SK-N-SH (cell line): ENCODE data around the gene CFAP58. TPM values are rescaled to one million over a fixed set of nuclear protein-coding genes. Genes with fewer than 3 reads are reported as not detected.

Experiments used
- CTCF ChIA-PET: fragments of 300-600, 350-600 bp; formaldehyde crosslinking; extraction: SDS; loops from one replicate; lab custom pipeline; 2021; lab: Yijun Ruan, JAX
- POLR2A ChIA-PET: fragments of 350-600 bp; sonication (Branson Sonifier 250); formaldehyde crosslinking; extraction: SDS; loops from one replicate; lab custom pipeline; 2020; ENCODE audit warnings: antibody characterized with exemption, inconsistent platforms; lab: Yijun Ruan, JAX
- DNase-seq: peaks from one replicate; pipeline ENCODE4 v3.0.0; 2012
- H2AFZ ChIP-seq: fragments of 200-600 bp; sonication (generic); 2 replicates; pipeline ENCODE4 v1.8.1; 2016; ENCODE audit warnings: antibody characterized with exemption, mild to moderate bottlenecking, low read depth
- H3F3A ChIP-seq: fragments of 200-600 bp; sonication (generic); replicated peaks from 2 replicates; pipeline ENCODE3; 2016; ENCODE audit warnings: antibody characterized with exemption, mild to moderate bottlenecking; ENCODE audit not compliant: insufficient read depth
- H3K27ac ChIP-seq, 2 experiments: fragments of 200-500 bp in 1 of 2; fragments of 200-600 bp in 1 of 2; sonication (Bioruptor generic) in 1 of 2; sonication (generic), shearing (Covaris generic) in 1 of 2; 2 replicates each; pipeline versions ENCODE4 v1.5.1 to v1.6.1; 2014 to 2016; ENCODE audit warnings: low read depth in 2 of 2, inconsistent platforms in 1 of 2, low read length in 1 of 2, mild to moderate bottlenecking in 1 of 2, mixed read lengths in 1 of 2
- H3K27me3 ChIP-seq: fragments of 200-600 bp; sonication (generic), shearing (Covaris generic); 2 replicates; pipeline ENCODE4 v1.6.1; 2016; ENCODE audit warnings: mixed run types; ENCODE audit not compliant: insufficient read depth
- H3K36me3 ChIP-seq, 2 experiments: fragments of 200-500 bp in 1 of 2; fragments of 200-600 bp in 1 of 2; sonication (Bioruptor generic) in 1 of 2; sonication (generic) in 1 of 2; replicated peaks in 1 of 2; 2 replicates each; pipeline versions ENCODE3 to v1.5.1; 2014 to 2016; ENCODE audit warnings: low read length in 1 of 2, mild to moderate bottlenecking in 1 of 2; ENCODE audit not compliant: insufficient read depth in 2 of 2, control insufficient read depth in 1 of 2
- H3K4me1 ChIP-seq, 2 experiments: fragments of 200-500 bp in 1 of 2; fragments of 200-600 bp in 1 of 2; sonication (Bioruptor generic) in 1 of 2; sonication (generic), shearing (Covaris generic) in 1 of 2; 2 replicates each; pipeline versions ENCODE4 v1.5.1 to v1.6.1; 2014 to 2016; ENCODE audit warnings: low read depth in 1 of 2, low read length in 1 of 2, mixed run types in 1 of 2; ENCODE audit not compliant: insufficient read depth in 2 of 2, control insufficient read depth in 1 of 2
- H3K4me2 ChIP-seq: fragments of 200-600 bp; sonication (generic), shearing (Covaris generic); 2 replicates; pipeline ENCODE4 v1.6.1; 2017; ENCODE audit warnings: mixed run types
- H3K4me3 ChIP-seq, 2 experiments: fragments of 200-500 bp in 1 of 2; fragments of 200-600 bp in 1 of 2; sonication (Bioruptor generic) in 1 of 2; sonication (generic), shearing (Covaris generic) in 1 of 2; 2 replicates each; pipeline versions ENCODE4 v1.5.1 to v1.8.1; 2014 to 2016; ENCODE audit warnings: low read depth in 2 of 2, inconsistent platforms in 1 of 2, low read length in 1 of 2, mild to moderate bottlenecking in 1 of 2, mixed read lengths in 1 of 2, moderate library complexity in 1 of 2
- H3K79me2 ChIP-seq: fragments of 200-600 bp; sonication (generic); 2 replicates; pipeline ENCODE4 v1.8.1; 2017; ENCODE audit warnings: mild to moderate bottlenecking; ENCODE audit not compliant: insufficient read depth
- H3K9ac ChIP-seq: fragments of 200-600 bp; sonication (generic); 2 replicates; pipeline ENCODE4 v1.6.1; 2017; ENCODE audit warnings: mixed run types
- H3K9me2 ChIP-seq: fragments of 200-600 bp; sonication (generic); 2 replicates; pipeline ENCODE4 v1.6.1; 2017; ENCODE audit warnings: mixed run types
- H3K9me3 ChIP-seq: fragments of 200-600 bp; sonication (generic); 2 replicates; pipeline ENCODE4 v1.6.1; 2017; ENCODE audit warnings: mixed run types, mild to moderate bottlenecking, moderate library complexity
- H4K20me1 ChIP-seq: fragments of 200-600 bp; sonication (generic); 2 replicates; pipeline ENCODE4 v1.6.1; 2017; ENCODE audit warnings: mild to moderate bottlenecking, mixed run types; ENCODE audit not compliant: insufficient read depth
- CHD2 ChIP-seq: fragments of 150-350 bp; IDR thresholded peaks from 2 replicates; pipeline ENCODE4 v1.6.1; 2018; ENCODE audit warnings: low read length; ENCODE audit not compliant: partially characterized antibody
- EP300 ChIP-seq, 2 experiments: IDR thresholded peaks; 2 replicates each; pipeline versions ENCODE4 v1.4.0 to v1.6.1; 2012; ENCODE audit warnings: borderline replicate concordance in 1 of 2, low read depth in 1 of 2, low read length in 1 of 2
- FOSL2 ChIP-seq: IDR thresholded peaks from 2 replicates; pipeline ENCODE4 v1.4.0; 2012; ENCODE audit warnings: low read depth, mild to moderate bottlenecking, moderate library complexity, borderline replicate concordance
- FOXJ3 ChIP-seq: sonication (generic); formaldehyde crosslinking; IDR thresholded peaks from 2 replicates; pipeline ENCODE4 v1.5.1; 2020; ENCODE audit warnings: mild to moderate bottlenecking, missing genetic modification reagents
- GABPA ChIP-seq: IDR thresholded peaks from 2 replicates; pipeline ENCODE4 v1.4.0; 2012; ENCODE audit warnings: low read depth, mild to moderate bottlenecking
- MEF2A ChIP-seq: IDR thresholded peaks from 2 replicates; pipeline ENCODE4 v1.4.0; 2012; ENCODE audit warnings: low read depth, borderline replicate concordance
- MXI1 ChIP-seq: IDR thresholded peaks from 2 replicates; pipeline ENCODE4 v1.6.1; 2012; ENCODE audit warnings: mild to moderate bottlenecking, low read depth, low read length, improper control_type of control experiment
- NFIC ChIP-seq: IDR thresholded peaks from 2 replicates; pipeline ENCODE4 v1.4.0; 2012; ENCODE audit warnings: borderline replicate concordance
- POLR2AphosphoS5 ChIP-seq: IDR thresholded peaks from 2 replicates; pipeline ENCODE4 v1.6.1; 2012; ENCODE audit warnings: low read depth, low read length
- REST ChIP-seq: IDR thresholded peaks from 2 replicates; pipeline ENCODE4 v1.6.1; 2012; ENCODE audit warnings: mild to moderate bottlenecking, low read depth, low read length, moderate library complexity
- RFX5 ChIP-seq: IDR thresholded peaks from 2 replicates; pipeline ENCODE4 v1.6.1; 2012; ENCODE audit warnings: mild to moderate bottlenecking, improper control_type of control experiment, low read length
- RXRA ChIP-seq: IDR thresholded peaks from 2 replicates; pipeline ENCODE4 v1.4.0; 2012; ENCODE audit warnings: low read depth, mild to moderate bottlenecking, borderline replicate concordance
- SMC3 ChIP-seq: IDR thresholded peaks from 2 replicates; pipeline ENCODE4 v1.6.1; 2012; ENCODE audit warnings: low read depth, low read length, improper control_type of control experiment
- TEAD4 ChIP-seq: IDR thresholded peaks from 2 replicates; pipeline ENCODE4 v1.4.0; 2012; ENCODE audit warnings: mild to moderate bottlenecking, borderline replicate concordance; ENCODE audit not compliant: insufficient read depth
- USF2 ChIP-seq: fragments of 150-350 bp; IDR thresholded peaks from 2 replicates; pipeline ENCODE4 v1.6.1; 2017; ENCODE audit warnings: antibody characterized with exemption, low read length, low read depth, borderline replicate concordance
- YY1 ChIP-seq: IDR thresholded peaks from 2 replicates; pipeline ENCODE4 v1.4.0; 2012; ENCODE audit warnings: low read depth, mild to moderate bottlenecking
- ZBTB33 ChIP-seq: IDR thresholded peaks from 2 replicates; pipeline ENCODE4 v1.4.0; 2012; ENCODE audit warnings: low read depth, borderline replicate concordance
- WGBS: methylation state at CpG from one replicate; pipeline ENCODE4 v1.1.6; 2017; ENCODE audit warnings: low lambda C conversion rate; 5-methylcytosine and 5-hydroxymethylcytosine counted together
- polyA plus RNA-seq, 3 experiments: library from polyadenylated mRNA; depleted of rRNA; stranded (reverse); fragments of >200 nt; gene quantifications; 2 replicates each; pipeline ENCODE4 v1.2.3, GENCODE V29; 2012
- TF ChIP-seq, protein P1 (sequence below): fragments of 150-350 bp; IDR thresholded peaks from 2 replicates; pipeline ENCODE4 v1.6.1; 2016; ENCODE audit warnings: mild to moderate bottlenecking, low read depth, low read length
- TF ChIP-seq, protein P2 (sequence below): fragments of 200-600 bp; sonication (generic); IDR thresholded peaks from 2 replicates; pipeline ENCODE4 v1.6.1; 2017; ENCODE audit warnings: antibody characterized with exemption, mild to moderate bottlenecking, moderate library complexity

The CFAP58 gene
- polyA plus RNA-seq, 1 of the 3 experiments (the other 2 are of a cell fraction): 0.38 TPM

- TF ChIP-seq REST: no peak
- no peak for TF ChIP-seq NFIC
- TF ChIP-seq, protein P1, sequence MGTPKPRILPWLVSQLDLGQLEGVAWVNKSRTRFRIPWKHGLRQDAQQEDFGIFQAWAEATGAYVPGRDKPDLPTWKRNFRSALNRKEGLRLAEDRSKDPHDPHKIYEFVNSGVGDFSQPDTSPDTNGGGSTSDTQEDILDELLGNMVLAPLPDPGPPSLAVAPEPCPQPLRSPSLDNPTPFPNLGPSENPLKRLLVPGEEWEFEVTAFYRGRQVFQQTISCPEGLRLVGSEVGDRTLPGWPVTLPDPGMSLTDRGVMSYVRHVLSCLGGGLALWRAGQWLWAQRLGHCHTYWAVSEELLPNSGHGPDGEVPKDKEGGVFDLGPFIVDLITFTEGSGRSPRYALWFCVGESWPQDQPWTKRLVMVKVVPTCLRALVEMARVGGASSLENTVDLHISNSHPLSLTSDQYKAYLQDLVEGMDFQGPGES: no peak
- no peak for TF ChIP-seq POLR2AphosphoS5
- TF ChIP-seq USF2: no peak
- TF ChIP-seq FOSL2: no peak
- no peak for TF ChIP-seq CHD2
These were observed 7.7 kb upstream of the CFAP58 start (continued) for GRCh38 chr10:104345941-104346340.

DNA sequence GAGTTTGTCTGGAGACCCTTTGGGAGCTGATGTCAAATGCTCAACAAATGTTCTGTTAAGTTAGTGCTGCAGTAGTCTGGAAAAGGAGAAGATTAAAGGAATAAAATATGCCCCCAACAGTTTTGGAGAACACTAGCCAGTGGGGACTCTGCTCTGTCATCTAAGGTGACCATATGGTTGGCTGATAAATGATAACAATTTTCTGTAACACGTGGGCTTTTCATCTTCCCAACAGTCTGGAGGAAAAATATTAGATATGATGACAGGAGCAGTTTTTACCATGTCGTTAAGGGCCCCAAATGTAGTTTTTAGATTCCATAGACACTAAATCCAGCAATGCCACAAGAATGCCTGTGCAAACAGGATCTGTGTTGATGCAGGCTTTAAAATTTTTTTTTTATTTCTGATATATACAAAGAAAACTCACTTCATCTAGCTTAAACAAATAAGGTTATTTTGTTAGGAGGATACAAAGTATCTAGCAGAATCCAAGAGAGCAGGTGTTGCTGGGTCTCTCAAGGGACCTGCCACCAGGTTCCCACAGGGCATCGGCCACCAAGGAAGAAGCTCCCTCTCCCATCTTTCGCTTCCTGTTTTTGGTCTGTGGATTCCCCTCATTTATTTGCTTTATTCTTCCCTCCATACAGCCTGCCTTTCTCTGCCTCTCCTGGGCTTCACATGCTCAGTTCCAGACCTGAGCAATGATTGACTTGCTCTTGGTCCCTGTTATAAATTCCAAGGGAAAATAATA is 6.2 kb upstream of the CFAP58 start:
- no peak for DNase-seq
- Histone ChIP-seq H3K4me2 (no peak overlapping the region), H3K4me1 (peaks cover 4 to 8% of the 10 kb centered on the region in 2 experiments; a peak in 3 of 4 replicates), H3K36me3 (no peaks in the 10 kb centered on the region), H3F3A (peaks cover 6% of the 10 kb centered on the region), H3K79me2 (no peaks in the 10 kb centered on the region), H3K27ac (no peak overlapping the region), H3K9ac (no peak overlapping the region), H3K27me3 (no peaks in the 10 kb centered on the region), H2AFZ (no peak overlapping the region), H3K4me3 (no peak overlapping the region), H3K9me3 (no peaks in the 10 kb centered on the region), H4K20me1 (no peaks in the 10 kb centered on the region), H3K9me2 (no peaks in the 10 kb centered on the region)
- WGBS: 61% methylated on average over 4 of the region's 4 CpGs
- ChIA-PET CTCF (interaction anchor here (1.2 to 7.0 kb wide), 6 partner anchors 30 to 73 kb away, joined by 3 to 229 read pairs (median 8); no protein-coding TSS in a partner anchor), POLR2A (no interaction called here)
- TF ChIP-seq GABPA (no peak), RXRA (no peak), POLR2AphosphoS5 (no peak), CHD2 (no peak), RFX5 (no peak), EP300 (IDR thresholded peaks at IDR 0.05; ENCODE audit: borderline replicate concordance in 1 of 2, low read depth in 1 of 2, low read length in 1 of 2) (no peak), TEAD4 (no peak), YY1 (no peak), FOXJ3 (CRISPR knock-in tag) (no peak), ZBTB33 (no peak), MXI1 (no peak), SMC3 (no peak), MEF2A (no peak)
- TF ChIP-seq, protein P1: no peak
- TF ChIP-seq, protein P2, sequence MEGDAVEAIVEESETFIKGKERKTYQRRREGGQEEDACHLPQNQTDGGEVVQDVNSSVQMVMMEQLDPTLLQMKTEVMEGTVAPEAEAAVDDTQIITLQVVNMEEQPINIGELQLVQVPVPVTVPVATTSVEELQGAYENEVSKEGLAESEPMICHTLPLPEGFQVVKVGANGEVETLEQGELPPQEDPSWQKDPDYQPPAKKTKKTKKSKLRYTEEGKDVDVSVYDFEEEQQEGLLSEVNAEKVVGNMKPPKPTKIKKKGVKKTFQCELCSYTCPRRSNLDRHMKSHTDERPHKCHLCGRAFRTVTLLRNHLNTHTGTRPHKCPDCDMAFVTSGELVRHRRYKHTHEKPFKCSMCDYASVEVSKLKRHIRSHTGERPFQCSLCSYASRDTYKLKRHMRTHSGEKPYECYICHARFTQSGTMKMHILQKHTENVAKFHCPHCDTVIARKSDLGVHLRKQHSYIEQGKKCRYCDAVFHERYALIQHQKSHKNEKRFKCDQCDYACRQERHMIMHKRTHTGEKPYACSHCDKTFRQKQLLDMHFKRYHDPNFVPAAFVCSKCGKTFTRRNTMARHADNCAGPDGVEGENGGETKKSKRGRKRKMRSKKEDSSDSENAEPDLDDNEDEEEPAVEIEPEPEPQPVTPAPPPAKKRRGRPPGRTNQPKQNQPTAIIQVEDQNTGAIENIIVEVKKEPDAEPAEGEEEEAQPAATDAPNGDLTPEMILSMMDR: no peak
